GM23338 (cell line): Measurements from ENCODE around the gene GPC6. TPM values are rescaled to one million over a fixed set of nuclear protein-coding genes. Genes with fewer than 3 reads are reported as not detected.
A peak's percentile ranks its signal among the peaks of the same experiment; 100 is the strongest.

Source experiments
- ATAC-seq: fragments of 200-7000 bp; cut with Tn5 transposase; 3 replicates; pipeline ENCODE4 v1.9.1; 2020
- DNase-seq: peaks from one replicate; pipeline ENCODE4 v3.0.0-alpha.2; 2015; ENCODE audit warnings: low spot score
- H2AFZ ChIP-seq: fragments of 200-600 bp; sonication (generic); 2 replicates; pipeline ENCODE4 v1.8.0; 2016; ENCODE audit warnings: antibody characterized with exemption, mild to moderate bottlenecking, moderate library complexity
- H3F3A ChIP-seq: fragments of 200-600 bp; sonication (generic); replicated peaks from 2 replicates; pipeline ENCODE4 v1.8.0; 2017; ENCODE audit warnings: antibody characterized with exemption, mixed run types, low read depth
- H3K27ac ChIP-seq: fragments of 200-600 bp; sonication (generic); 2 replicates; pipeline ENCODE4 v1.6.1; 2016; ENCODE audit warnings: low read depth
- H3K27me3 ChIP-seq: fragments of 200-600 bp; sonication (generic); 2 replicates; pipeline ENCODE4 v1.8.0; 2016; ENCODE audit warnings: mild to moderate bottlenecking, mixed run types, moderate library complexity; ENCODE audit not compliant: insufficient read depth
- H3K36me3 ChIP-seq: fragments of 200-600 bp; sonication (generic); 2 replicates; pipeline ENCODE4 v1.8.0; 2016; ENCODE audit warnings: mild to moderate bottlenecking; ENCODE audit not compliant: insufficient read depth
- H3K4me1 ChIP-seq: fragments of 200-600 bp; sonication (generic); 2 replicates; pipeline ENCODE4 v1.8.0; 2016; ENCODE audit warnings: mild to moderate bottlenecking, moderate library complexity; ENCODE audit not compliant: insufficient read depth
- H3K4me2 ChIP-seq: fragments of 200-600 bp; sonication (generic); 2 replicates; pipeline ENCODE4 v1.7.1; 2017; ENCODE audit warnings: mixed run types
- H3K4me3 ChIP-seq: fragments of 200-600 bp; sonication (generic); 2 replicates; pipeline ENCODE4 v1.6.1; 2016; ENCODE audit warnings: mixed run types
- H3K79me2 ChIP-seq: fragments of 200-600 bp; sonication (generic); replicated peaks from 2 replicates; pipeline ENCODE4 v1.8.0; 2017; ENCODE audit warnings: mild to moderate bottlenecking; ENCODE audit not compliant: insufficient read depth
- H3K9me2 ChIP-seq: fragments of 200-600 bp; sonication (generic); 2 replicates; pipeline ENCODE4 v1.8.0; 2017; ENCODE audit not compliant: insufficient read depth
- H4K20me1 ChIP-seq: fragments of 200-600 bp; sonication (generic); replicated peaks from 2 replicates; pipeline ENCODE4 v1.8.0; 2017; ENCODE audit warnings: mild to moderate bottlenecking; ENCODE audit not compliant: insufficient read depth
- H3K27ac Mint-ChIP-seq: 2 replicates; pipeline ENCODE4 v1.8.0; 2020; ENCODE audit warnings: inconsistent platforms, mild to moderate bottlenecking, moderate library complexity, mixed read lengths
- H3K27me3 Mint-ChIP-seq: 3 replicates; pipeline ENCODE4 v1.8.0; 2022; ENCODE audit warnings: low read depth, mild to moderate bottlenecking, moderate library complexity, mixed read lengths, inconsistent platforms; ENCODE audit not compliant: insufficient read depth, poor library complexity
- H3K36me3 Mint-ChIP-seq: 3 replicates; pipeline ENCODE4 v1.8.0; 2021; ENCODE audit warnings: low read depth, mild to moderate bottlenecking, inconsistent platforms, moderate library complexity, mixed read lengths
- H3K4me1 Mint-ChIP-seq: 3 replicates; pipeline ENCODE4 v1.8.0; 2020; ENCODE audit warnings: mild to moderate bottlenecking, inconsistent platforms, mixed read lengths
- H3K4me3 Mint-ChIP-seq: 3 replicates; pipeline ENCODE4 v1.8.0; 2021; ENCODE audit warnings: moderate library complexity, mild to moderate bottlenecking, inconsistent platforms, mixed read lengths
- H3K9me3 Mint-ChIP-seq: 3 replicates; pipeline ENCODE4 v1.8.0; 2020; ENCODE audit warnings: moderate library complexity, mild to moderate bottlenecking, inconsistent platforms, mixed read lengths
- EZH2 ChIP-seq: fragments of 200-600 bp; sonication (generic); IDR thresholded peaks from one replicate; pipeline ENCODE4 v1.8.0; 2017; ENCODE audit warnings: antibody characterized with exemption, mild to moderate bottlenecking, low read depth; ENCODE audit not compliant: unreplicated experiment
- EZH2phosphoT487 ChIP-seq: fragments of 200-600 bp; sonication (generic); IDR thresholded peaks from one replicate; pipeline ENCODE4 v1.8.1; 2018; ENCODE audit warnings: antibody characterized with exemption; ENCODE audit not compliant: unreplicated experiment
- JUNB ChIP-seq: IDR thresholded peaks from one replicate; pipeline ENCODE4 v1.6.1; 2016; ENCODE audit warnings: antibody characterized with exemption; ENCODE audit not compliant: unreplicated experiment
- POLR2AphosphoS5 ChIP-seq: IDR thresholded peaks from 2 replicates; pipeline ENCODE4 v1.6.1; 2016; ENCODE audit warnings: antibody characterized with exemption, low read depth
- STAT1 ChIP-seq: IDR thresholded peaks from one replicate; pipeline ENCODE4 v1.6.1; 2016; ENCODE audit warnings: antibody characterized with exemption; ENCODE audit not compliant: unreplicated experiment
- ZNF114 ChIP-seq: fragments of 250-450 bp; sonication (Bioruptor Pico); IDR thresholded peaks from 2 replicates; pipeline ENCODE4 v1.5.0; 2020; ENCODE audit warnings: mild to moderate bottlenecking, moderate library complexity
- polyA plus RNA-seq: library from polyadenylated mRNA; unstranded; fragments of >200 nt; fragmentation: Nextera tagmentation; extraction: Ambion mirVana; gene quantifications from 2 replicates; pipeline ENCODE4 v1.2.1, GENCODE V29; 2016
- total RNA-seq: library from RNA; depleted of rRNA; stranded (reverse); fragments of >200 nt; shearing (Covaris generic); gene quantifications from 2 replicates; pipeline ENCODE4 v1.2.3, GENCODE V29; 2014
- TF ChIP-seq, protein P1 (sequence below): IDR thresholded peaks from 2 replicates; pipeline ENCODE4 v1.6.1; 2016; ENCODE audit warnings: antibody characterized with exemption
- TF ChIP-seq, protein P2 (sequence below): fragments of 250-450 bp; sonication (Bioruptor Pico); IDR thresholded peaks from 2 replicates; pipeline ENCODE4 v1.5.0; 2020; ENCODE audit warnings: mild to moderate bottlenecking, moderate library complexity

The GPC6 gene
- total and polyA plus RNA-seq, 2 experiments from 2014 or later, result 6.4 to 28.6 TPM

DNA sequence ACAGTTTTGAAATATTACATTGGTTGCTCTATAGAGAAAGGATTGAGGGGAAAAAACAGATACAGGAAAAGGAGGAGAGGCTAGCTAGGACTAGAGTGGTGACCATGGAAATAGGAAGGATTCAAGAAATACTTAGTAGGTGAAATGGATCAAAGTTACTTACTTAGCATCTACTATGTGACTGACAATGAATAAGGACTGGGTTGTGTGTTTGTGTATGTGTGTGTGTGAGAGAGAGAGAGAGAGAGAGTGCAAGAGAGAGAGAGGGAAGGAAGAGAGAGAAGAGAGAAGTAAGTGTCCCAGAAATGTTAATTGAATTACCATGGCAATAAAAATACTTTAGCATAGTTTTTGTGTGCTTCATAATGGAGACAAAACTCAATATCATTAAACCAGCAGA, 7.9 kb downstream of the GPC6 start:
- H3F3A ChIP-seq, result no peaks in the 10 kb centered on the region
- H4K20me1 ChIP-seq, result peaks cover 13% of the 10 kb centered on the region
- Mint-ChIP-seq H3K27ac (no peak overlapping the region), H3K4me1 (peaks cover 52% of the 10 kb centered on the region), H3K4me3 (no peak overlapping the region), H3K36me3 (peaks cover 39% of the 10 kb centered on the region), H3K27me3 (peaks cover 5% of the 10 kb centered on the region), H3K9me3 (peaks cover 11% of the 10 kb centered on the region)
- H3K4me2 ChIP-seq, result peak overlapping the region; percentile 47
- DNase-seq, result no peak
- peaks cover 13% of the 10 kb centered on the region for H3K27me3 ChIP-seq
- H3K4me3 ChIP-seq, result no peak overlapping the region
- H3K36me3 ChIP-seq, result peaks cover 6% of the 10 kb centered on the region; the same call in 1 of the 2 replicates
- no peak overlapping the region for H3K27ac ChIP-seq
- H3K9me2 ChIP-seq, result no peaks in the 10 kb centered on the region
- TF ChIP-seq STAT1 (no peak), EZH2 (no peak), JUNB (no peak), ZNF114 (CRISPR knock-in tag) (no peak), POLR2AphosphoS5 (no peak), EZH2phosphoT487 (no peak)
- TF ChIP-seq, protein P1, sequence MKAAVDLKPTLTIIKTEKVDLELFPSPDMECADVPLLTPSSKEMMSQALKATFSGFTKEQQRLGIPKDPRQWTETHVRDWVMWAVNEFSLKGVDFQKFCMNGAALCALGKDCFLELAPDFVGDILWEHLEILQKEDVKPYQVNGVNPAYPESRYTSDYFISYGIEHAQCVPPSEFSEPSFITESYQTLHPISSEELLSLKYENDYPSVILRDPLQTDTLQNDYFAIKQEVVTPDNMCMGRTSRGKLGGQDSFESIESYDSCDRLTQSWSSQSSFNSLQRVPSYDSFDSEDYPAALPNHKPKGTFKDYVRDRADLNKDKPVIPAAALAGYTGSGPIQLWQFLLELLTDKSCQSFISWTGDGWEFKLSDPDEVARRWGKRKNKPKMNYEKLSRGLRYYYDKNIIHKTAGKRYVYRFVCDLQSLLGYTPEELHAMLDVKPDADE, result no peak
- TF ChIP-seq, protein P2, sequence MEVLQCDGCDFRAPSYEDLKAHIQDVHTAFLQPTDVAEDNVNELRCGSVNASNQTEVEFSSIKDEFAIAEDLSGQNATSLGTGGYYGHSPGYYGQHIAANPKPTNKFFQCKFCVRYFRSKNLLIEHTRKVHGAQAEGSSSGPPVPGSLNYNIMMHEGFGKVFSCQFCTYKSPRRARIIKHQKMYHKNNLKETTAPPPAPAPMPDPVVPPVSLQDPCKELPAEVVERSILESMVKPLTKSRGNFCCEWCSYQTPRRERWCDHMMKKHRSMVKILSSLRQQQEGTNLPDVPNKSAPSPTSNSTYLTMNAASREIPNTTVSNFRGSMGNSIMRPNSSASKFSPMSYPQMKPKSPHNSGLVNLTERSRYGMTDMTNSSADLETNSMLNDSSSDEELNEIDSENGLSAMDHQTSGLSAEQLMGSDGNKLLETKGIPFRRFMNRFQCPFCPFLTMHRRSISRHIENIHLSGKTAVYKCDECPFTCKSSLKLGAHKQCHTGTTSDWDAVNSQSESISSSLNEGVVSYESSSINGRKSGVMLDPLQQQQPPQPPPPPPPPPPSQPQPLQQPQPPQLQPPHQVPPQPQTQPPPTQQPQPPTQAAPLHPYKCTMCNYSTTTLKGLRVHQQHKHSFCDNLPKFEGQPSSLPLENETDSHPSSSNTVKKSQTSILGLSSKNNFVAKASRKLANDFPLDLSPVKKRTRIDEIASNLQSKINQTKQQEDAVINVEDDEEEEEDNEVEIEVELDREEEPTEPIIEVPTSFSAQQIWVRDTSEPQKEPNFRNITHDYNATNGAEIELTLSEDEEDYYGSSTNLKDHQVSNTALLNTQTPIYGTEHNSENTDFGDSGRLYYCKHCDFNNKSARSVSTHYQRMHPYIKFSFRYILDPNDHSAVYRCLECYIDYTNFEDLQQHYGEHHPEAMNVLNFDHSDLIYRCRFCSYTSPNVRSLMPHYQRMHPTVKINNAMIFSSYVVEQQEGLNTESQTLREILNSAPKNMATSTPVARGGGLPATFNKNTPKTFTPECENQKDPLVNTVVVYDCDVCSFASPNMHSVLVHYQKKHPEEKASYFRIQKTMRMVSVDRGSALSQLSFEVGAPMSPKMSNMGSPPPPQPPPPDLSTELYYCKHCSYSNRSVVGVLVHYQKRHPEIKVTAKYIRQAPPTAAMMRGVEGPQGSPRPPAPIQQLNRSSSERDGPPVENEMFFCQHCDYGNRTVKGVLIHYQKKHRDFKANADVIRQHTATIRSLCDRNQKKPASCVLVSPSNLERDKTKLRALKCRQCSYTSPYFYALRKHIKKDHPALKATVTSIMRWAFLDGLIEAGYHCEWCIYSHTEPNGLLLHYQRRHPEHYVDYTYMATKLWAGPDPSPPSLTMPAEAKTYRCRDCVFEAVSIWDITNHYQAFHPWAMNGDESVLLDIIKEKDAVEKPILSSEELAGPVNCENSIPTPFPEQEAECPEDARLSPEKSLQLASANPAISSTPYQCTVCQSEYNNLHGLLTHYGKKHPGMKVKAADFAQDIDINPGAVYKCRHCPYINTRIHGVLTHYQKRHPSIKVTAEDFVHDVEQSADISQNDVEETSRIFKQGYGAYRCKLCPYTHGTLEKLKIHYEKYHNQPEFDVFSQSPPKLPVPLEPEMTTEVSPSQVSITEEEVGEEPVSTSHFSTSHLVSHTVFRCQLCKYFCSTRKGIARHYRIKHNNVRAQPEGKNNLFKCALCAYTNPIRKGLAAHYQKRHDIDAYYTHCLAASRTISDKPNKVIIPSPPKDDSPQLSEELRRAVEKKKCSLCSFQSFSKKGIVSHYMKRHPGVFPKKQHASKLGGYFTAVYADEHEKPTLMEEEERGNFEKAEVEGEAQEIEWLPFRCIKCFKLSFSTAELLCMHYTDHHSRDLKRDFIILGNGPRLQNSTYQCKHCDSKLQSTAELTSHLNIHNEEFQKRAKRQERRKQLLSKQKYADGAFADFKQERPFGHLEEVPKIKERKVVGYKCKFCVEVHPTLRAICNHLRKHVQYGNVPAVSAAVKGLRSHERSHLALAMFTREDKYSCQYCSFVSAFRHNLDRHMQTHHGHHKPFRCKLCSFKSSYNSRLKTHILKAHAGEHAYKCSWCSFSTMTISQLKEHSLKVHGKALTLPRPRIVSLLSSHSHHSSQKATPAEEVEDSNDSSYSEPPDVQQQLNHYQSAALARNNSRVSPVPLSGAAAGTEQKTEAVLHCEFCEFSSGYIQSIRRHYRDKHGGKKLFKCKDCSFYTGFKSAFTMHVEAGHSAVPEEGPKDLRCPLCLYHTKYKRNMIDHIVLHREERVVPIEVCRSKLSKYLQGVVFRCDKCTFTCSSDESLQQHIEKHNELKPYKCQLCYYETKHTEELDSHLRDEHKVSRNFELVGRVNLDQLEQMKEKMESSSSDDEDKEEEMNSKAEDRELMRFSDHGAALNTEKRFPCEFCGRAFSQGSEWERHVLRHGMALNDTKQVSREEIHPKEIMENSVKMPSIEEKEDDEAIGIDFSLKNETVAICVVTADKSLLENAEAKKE (CRISPR knock-in tag), result no peak
- peaks cover 92% of the 10 kb centered on the region for H3K79me2 ChIP-seq
- H3K4me1 ChIP-seq, result peaks cover 56% of the 10 kb centered on the region
- no peak for ATAC-seq
- H2AFZ ChIP-seq, result no peak overlapping the region
